HepG2 (cell line): ENCODE measurements around the gene HEXIM1. TPM values are rescaled to one million over a fixed set of nuclear protein-coding genes. Genes with fewer than 3 reads are reported as not detected.

Experiments
- AKNA ChIP-seq: sonication (generic); formaldehyde crosslinking; IDR thresholded peaks from 2 replicates; pipeline ENCODE4 v1.4.0; 2020; ENCODE audit warnings: missing genetic modification reagents, borderline replicate concordance
- GLI4 ChIP-seq: sonication (generic); formaldehyde crosslinking; IDR thresholded peaks from 2 replicates; pipeline ENCODE4 v1.5.1; 2020; ENCODE audit warnings: missing genetic modification reagents, mild to moderate bottlenecking, moderate library complexity, borderline replicate concordance
- HINFP ChIP-seq: sonication (generic); formaldehyde crosslinking; IDR thresholded peaks from 2 replicates; pipeline ENCODE4 v1.4.0; 2020; ENCODE audit warnings: low read depth, mild to moderate bottlenecking, missing genetic modification reagents
- HMGXB4 ChIP-seq, 2 experiments: sonication (generic) in 1 of 2; formaldehyde crosslinking in 1 of 2; IDR thresholded peaks; 2 replicates each; pipeline versions ENCODE4 v1.4.0 to v1.6.1; 2018 to 2020; ENCODE audit warnings: missing genetic modification reagents in 2 of 2, borderline replicate concordance in 1 of 2, low read depth in 1 of 2, mild to moderate bottlenecking in 1 of 2, missing biosample characterization in 1 of 2
- KLF13 ChIP-seq: sonication (generic); formaldehyde crosslinking; IDR thresholded peaks from 2 replicates; pipeline ENCODE4 v1.4.0; 2020; ENCODE audit warnings: mild to moderate bottlenecking, missing genetic modification reagents
- MBNL3 ChIP-seq: fragments of 250-450 bp; sonication (Bioruptor Pico); conservative IDR thresholded peaks from 2 replicates; pipeline ENCODE4 v1.8.0; 2022; ENCODE audit warnings: mild to moderate bottlenecking, inconsistent platforms
- NFYB ChIP-seq: sonication (generic); formaldehyde crosslinking; IDR thresholded peaks from 2 replicates; pipeline ENCODE4 v1.4.0; 2020; ENCODE audit warnings: missing genetic modification reagents
- POLR2AphosphoS2 ChIP-seq: IDR thresholded peaks from 2 replicates; pipeline ENCODE4 v1.6.1; 2011; ENCODE audit warnings: low read depth, low read length, improper control_type of control experiment
- REXO4 ChIP-seq: sonication (generic); formaldehyde crosslinking; IDR thresholded peaks from 2 replicates; pipeline ENCODE4 v1.8.0; 2022; ENCODE audit warnings: missing genetic modification reagents, mild to moderate bottlenecking, borderline replicate concordance
- TRIM24 ChIP-seq: sonication (generic); formaldehyde crosslinking; IDR thresholded peaks from 2 replicates; pipeline ENCODE4 v1.8.0; 2022; ENCODE audit warnings: mild to moderate bottlenecking, missing genetic modification reagents
- ZFP41 ChIP-seq: sonication (generic); formaldehyde crosslinking; IDR thresholded peaks from 2 replicates; pipeline ENCODE4 v1.4.0; 2020; ENCODE audit warnings: mild to moderate bottlenecking, missing genetic modification reagents, borderline replicate concordance
- ZNF160 ChIP-seq: sonication (generic); formaldehyde crosslinking; IDR thresholded peaks from 2 replicates; pipeline ENCODE4 v1.8.0; 2022; ENCODE audit warnings: mild to moderate bottlenecking, inconsistent platforms, missing genetic modification reagents
- ZNF724P ChIP-seq: sonication (generic); formaldehyde crosslinking; IDR thresholded peaks from 2 replicates; pipeline ENCODE4 v1.8.0; 2022; ENCODE audit warnings: missing genetic modification reagents, borderline replicate concordance
- ZSCAN21 ChIP-seq: sonication (generic); formaldehyde crosslinking; IDR thresholded peaks from 2 replicates; pipeline ENCODE4 v1.8.0; 2022; ENCODE audit warnings: mild to moderate bottlenecking, missing genetic modification reagents, moderate library complexity, borderline replicate concordance
- polyA plus RNA-seq, 8 experiments: library from polyadenylated mRNA; depleted of rRNA in 3 of 8; stranded (reverse) in 7 of 8; unstranded in 1 of 8; fragments of >200 nt; fragmentation: Illumina TruSeq in 4 of 8; extraction: Trizol in 4 of 8; gene quantifications; 2 replicates each; pipeline versions ENCODE4 v1.2.1 to v1.2.3, GENCODE V29; 2011 to 2016; ENCODE audit warnings: low read depth in 4 of 8, missing spikeins in 1 of 8, mixed read lengths in 1 of 8; ENCODE audit not compliant: insufficient read depth in 1 of 8
- total RNA-seq, 5 experiments: library from RNA; depleted of rRNA; stranded (reverse); fragments of >200 nt; fragmentation: Illumina TruSeq; extraction: Trizol; gene quantifications; 2 replicates each; pipeline ENCODE4 v1.2.3, GENCODE V29; 2016; ENCODE audit warnings: low read depth in 1 of 5
- TF ChIP-seq, protein P1 (sequence below): sonication (generic); formaldehyde crosslinking; IDR thresholded peaks from 2 replicates; pipeline ENCODE4 v1.5.0; 2020; ENCODE audit warnings: missing genetic modification reagents, mild to moderate bottlenecking, borderline replicate concordance
- TF ChIP-seq, protein P2 (sequence below): sonication (generic); formaldehyde crosslinking; IDR thresholded peaks from 2 replicates; pipeline ENCODE4 v1.8.1; 2023; ENCODE audit warnings: mild to moderate bottlenecking, missing genetic modification reagents

Gene HEXIM1
- total and polyA plus RNA-seq, 2 of the 13 experiments (the other 11 are each of a cell fraction or from before 2014, with no cell fraction given) = 10.5 to 16.6 TPM

GRCh38 chr17:45112559-45113423 lies 35.5 kb upstream of the HEXIM1 start (continued):
- no peak for TF ChIP-seq REXO4
- no peak for TF ChIP-seq ZFP41 (CRISPR knock-in tag)
- no peak for TF ChIP-seq POLR2AphosphoS2
- TF ChIP-seq, protein P1, sequence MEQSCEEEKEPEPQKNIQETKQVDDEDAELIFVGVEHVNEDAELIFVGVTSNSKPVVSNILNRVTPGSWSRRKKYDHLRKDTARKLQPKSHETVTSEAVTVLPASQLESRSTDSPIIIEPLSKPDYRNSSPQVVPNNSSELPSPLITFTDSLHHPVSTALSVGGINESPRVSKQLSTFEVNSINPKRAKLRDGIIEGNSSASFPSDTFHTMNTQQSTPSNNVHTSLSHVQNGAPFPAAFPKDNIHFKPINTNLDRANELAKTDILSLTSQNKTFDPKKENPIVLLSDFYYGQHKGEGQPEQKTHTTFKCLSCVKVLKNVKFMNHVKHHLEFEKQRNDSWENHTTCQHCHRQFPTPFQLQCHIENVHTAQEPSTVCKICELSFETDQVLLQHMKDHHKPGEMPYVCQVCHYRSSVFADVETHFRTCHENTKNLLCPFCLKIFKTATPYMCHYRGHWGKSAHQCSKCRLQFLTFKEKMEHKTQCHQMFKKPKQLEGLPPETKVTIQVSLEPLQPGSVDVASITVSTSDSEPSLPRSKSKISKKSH (CRISPR knock-in tag) = no peak
- TF ChIP-seq, protein P2, sequence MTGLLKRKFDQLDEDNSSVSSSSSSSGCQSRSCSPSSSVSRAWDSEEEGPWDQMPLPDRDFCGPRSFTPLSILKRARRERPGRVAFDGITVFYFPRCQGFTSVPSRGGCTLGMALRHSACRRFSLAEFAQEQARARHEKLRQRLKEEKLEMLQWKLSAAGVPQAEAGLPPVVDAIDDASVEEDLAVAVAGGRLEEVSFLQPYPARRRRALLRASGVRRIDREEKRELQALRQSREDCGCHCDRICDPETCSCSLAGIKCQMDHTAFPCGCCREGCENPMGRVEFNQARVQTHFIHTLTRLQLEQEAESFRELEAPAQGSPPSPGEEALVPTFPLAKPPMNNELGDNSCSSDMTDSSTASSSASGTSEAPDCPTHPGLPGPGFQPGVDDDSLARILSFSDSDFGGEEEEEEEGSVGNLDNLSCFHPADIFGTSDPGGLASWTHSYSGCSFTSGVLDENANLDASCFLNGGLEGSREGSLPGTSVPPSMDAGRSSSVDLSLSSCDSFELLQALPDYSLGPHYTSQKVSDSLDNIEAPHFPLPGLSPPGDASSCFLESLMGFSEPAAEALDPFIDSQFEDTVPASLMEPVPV (CRISPR knock-in tag) = no peak
- no peak for TF ChIP-seq ZNF160
- no peak for TF ChIP-seq GLI4 (CRISPR knock-in tag)
- no peak for TF ChIP-seq TRIM24
- TF ChIP-seq AKNA (CRISPR knock-in tag) = no peak
- TF ChIP-seq HMGXB4 (CRISPR knock-in tag; IDR thresholded peaks at IDR 0.05; ENCODE audit: borderline replicate concordance in 1 of 2, low read depth in 1 of 2) = no peak
- TF ChIP-seq ZSCAN21 (CRISPR knock-in tag) = no peak
- TF ChIP-seq KLF13 = no peak
- TF ChIP-seq MBNL3 (CRISPR knock-in tag) = no peak
- no peak for TF ChIP-seq HINFP (CRISPR knock-in tag)
- no peak for TF ChIP-seq ZNF724P (CRISPR knock-in tag)
- TF ChIP-seq NFYB (CRISPR knock-in tag) = no peak
